ENCODE data around the gene KCNC3. TPM values are rescaled to one million over a fixed set of nuclear protein-coding genes. Genes with fewer than 3 reads are reported as not detected.

KCNC3 gene
- total RNA-seq, 1 donor from 2014 or later, result 2.3 TPM

GRCh38 chr19:50275577-50276368 is 53.4 kb downstream of the KCNC3 start:
- no peak for DNase-seq

DNA sequence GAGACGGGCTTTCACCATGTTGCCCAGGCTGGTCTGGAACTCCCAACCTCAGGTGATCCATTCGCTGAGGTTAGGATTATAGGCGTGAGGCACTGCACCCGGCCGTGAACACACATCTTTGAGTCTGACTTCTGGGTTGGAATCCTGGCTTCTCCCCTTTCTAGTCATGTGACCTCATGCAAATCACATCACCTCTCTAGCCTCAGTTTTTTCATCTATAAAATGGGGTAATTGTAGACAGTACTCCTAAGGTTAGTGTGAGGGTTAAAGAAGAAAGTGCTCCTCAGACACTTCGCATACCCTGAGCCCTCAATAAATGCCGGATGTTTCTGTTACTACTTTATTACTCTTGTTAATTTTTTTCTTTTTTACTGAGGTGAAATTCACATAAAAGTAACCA is 55.4 kb downstream of the KCNC3 start:
- DNase-seq, result no peak

DNA sequence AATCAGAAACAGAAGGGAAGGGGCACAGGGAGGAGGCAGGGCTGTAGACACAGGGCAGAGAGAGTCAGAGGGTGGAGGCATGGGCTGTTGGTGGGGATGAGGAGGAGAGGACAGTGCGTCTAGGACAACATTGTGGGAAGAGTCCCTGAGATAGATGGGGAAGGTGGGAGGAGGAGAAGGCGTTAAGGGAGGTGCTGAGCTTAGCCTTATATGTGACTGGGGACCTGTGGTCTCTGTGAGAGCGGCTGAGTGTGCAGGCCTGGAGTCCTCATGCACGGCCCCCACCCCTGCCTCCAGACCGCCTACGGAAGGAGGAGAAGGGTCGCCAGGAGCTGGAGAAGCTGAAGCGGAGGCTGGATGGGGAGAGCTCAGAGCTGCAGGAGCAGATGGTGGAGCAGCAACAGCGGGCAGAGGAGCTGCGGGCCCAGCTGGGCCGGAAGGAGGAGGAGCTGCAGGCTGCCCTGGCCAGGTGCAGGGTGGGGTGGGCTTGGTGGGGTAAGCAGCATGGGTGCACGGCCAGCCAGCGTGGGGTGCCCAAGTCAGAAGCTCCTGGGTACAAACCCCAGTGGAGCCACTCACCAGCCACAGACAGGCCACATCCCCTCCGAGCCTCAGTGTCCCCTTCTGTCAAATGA is 56.8 kb downstream of the KCNC3 start:
- DNase-seq, result no peak

DNA sequence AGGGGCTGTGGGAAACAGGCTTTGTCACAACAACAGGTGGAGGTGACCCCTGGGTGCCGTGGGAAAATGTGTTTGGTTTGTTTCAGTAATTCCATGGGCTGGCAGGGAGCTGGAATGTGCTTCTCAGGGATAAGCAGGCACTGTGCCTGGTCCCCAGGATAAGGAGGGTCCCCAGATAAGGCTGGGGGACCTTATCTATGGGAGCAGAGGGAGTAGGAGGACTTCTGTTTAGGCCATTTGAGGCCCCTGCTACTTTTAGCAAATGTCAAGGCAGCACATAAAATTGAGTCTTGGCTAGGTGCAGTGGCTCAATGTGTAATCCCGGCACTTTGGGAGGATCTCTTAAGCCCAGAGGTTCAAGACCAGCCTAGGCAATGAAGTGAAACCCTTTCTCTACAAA is 59.5 kb downstream of the KCNC3 start:
- no peak for DNase-seq

GRCh38 chr19:50268501-50268900 is 60.7 kb downstream of the KCNC3 start:
- no peak for DNase-seq

- DNase-seq, result peak; percentile 19
Observed at GRCh38 chr19:50268041-50268440, 61.1 kb downstream of the KCNC3 start.

GRCh38 chr19:50266896-50267295 is 62.3 kb downstream of the KCNC3 start:
- DNase-seq, result no peak

GRCh38 chr19:50266041-50266440 is 63.1 kb downstream of the KCNC3 start:
- DNase-seq, result no peak

DNA sequence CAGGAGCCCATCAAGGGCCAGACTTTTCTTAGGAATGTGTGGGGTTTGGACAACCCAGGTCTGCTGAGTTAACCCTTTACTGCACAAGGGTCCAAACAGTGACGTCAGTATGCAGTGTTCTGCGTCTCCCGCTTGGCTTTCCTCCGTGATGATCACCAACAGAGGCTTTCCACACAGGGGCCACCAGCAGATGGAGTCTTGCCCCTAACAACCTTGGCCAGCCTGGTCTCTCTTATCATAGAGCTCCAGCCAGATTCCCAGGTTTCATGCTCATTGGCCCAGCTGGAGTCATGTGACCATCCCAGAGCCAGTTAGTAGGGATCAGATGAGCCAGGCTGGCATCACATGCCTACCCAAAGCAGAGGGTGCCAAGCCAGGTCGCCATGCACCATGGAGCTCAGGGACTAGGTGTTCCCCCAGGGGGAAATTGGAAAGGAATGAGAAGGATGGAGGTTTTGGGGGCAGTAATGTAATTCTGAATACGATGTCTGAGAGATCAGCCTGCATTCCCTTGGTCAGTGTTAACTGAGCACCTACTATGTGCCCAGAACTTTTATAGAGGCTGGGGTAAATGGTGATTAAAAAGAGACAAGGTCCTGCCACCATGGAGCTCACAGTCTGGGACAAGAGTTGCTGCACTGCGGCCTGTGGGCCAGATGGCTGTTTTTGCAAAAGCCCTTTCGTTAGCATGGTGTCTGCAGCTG is 64.5 kb downstream of the KCNC3 start:
- no peak for DNase-seq

DNA sequence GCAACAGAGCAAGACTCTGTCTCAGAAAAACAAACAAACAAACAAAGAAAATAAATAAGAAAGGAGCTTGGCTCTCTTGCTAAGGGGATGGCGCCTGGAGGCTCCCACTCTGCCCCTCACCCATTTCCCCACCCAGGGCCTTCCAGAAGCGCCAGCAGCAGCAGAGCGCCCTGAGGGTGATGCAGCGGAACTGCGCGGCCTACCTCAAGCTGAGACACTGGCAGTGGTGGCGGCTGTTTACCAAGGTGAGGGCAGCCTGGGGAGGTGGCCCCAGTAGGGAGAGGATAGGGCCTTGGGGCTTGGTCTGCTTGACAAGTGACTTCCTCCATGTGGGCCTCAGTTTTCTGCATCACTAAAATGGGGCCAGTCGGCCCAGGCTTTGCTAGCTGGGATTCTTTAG is 66.0 kb downstream of the KCNC3 start:
- no peak for DNase-seq

Other genes with a start within 250 kb of the KCNC3 start
- gene IZUMO2, start 166.1 kb downstream of the KCNC3 start, total RNA-seq, result not detected
- 0.94 TPM for gene MYH14, start 125.8 kb downstream of the KCNC3 start, total RNA-seq
- gene NAPSA, start 36.3 kb upstream of the KCNC3 start, total RNA-seq, result 0.16 TPM
- 18.9 TPM for gene NR1H2, start 47.1 kb upstream of the KCNC3 start, total RNA-seq
- gene POLD1, start 55.0 kb upstream of the KCNC3 start, total RNA-seq, result 17.5 TPM
- not detected for gene SPIB, start 89.6 kb upstream of the KCNC3 start, total RNA-seq
- not detected for gene MYBPC2, start 103.5 kb upstream of the KCNC3 start, total RNA-seq
- 59.0 TPM for gene EMC10, start 147.1 kb upstream of the KCNC3 start, total RNA-seq
- gene GARIN5A, start 147.5 kb upstream of the KCNC3 start, total RNA-seq, result 0.62 TPM
- 3.9 TPM for gene JOSD2, start 181.8 kb upstream of the KCNC3 start, total RNA-seq
- 0.62 TPM for gene ASPDH, start 184.5 kb upstream of the KCNC3 start, total RNA-seq
- gene LRRC4B, start 239.1 kb upstream of the KCNC3 start, total RNA-seq, result 75.8 TPM